Endothelial cell of umbilical vein (primary cell): Measurements from ENCODE around the gene RIT2. TPM values are rescaled to one million over a fixed set of nuclear protein-coding genes. Genes with fewer than 3 reads are reported as not detected.

ENCODE experiments used
- BruUV-seq: library from RNA; stranded (reverse); fragments of 400-500 nt; replicated peaks from 2 replicates; lab custom pipeline; 2021; lab: Mats Ljungman, UMichigan
- CTCF ChIA-PET: fragments of 300-600, 350-600 bp; sonication (Branson Sonifier 250); formaldehyde crosslinking; loops from one replicate; lab custom pipeline; 2021; ENCODE audit warnings: antibody characterized with exemption, inconsistent platforms; lab: Charles Lee
- POLR2A ChIA-PET: fragments of 300-600, 350-600 bp; sonication (Branson Sonifier 250); formaldehyde crosslinking; loops from one replicate; lab custom pipeline; 2021; ENCODE audit warnings: antibody characterized with exemption, inconsistent platforms; lab: Charles Lee
- DNase-seq: peaks from one replicate; pipeline ENCODE4 v3.0.0-alpha.2; 2011; ENCODE audit warnings: low read depth, low spot score
- FAIRE-seq: peaks from 2 replicates; lab custom pipeline; 2011; peaks lifted over from hg19 to GRCh38; lab: Jason Lieb, UNC
- H2AFZ ChIP-seq: 2 replicates; pipeline ENCODE4 v1.6.0; 2012; ENCODE audit warnings: low read depth, low read length, control low read depth, inconsistent platforms
- H3K27ac ChIP-seq: 2 replicates; pipeline ENCODE4 v1.5.1; 2011; ENCODE audit warnings: low read depth, mild to moderate bottlenecking, control low read depth, low read length, moderate library complexity; ENCODE audit not compliant: insufficient read depth
- H3K27me3 ChIP-seq, 2 experiments: 2 replicates each; pipeline versions ENCODE4 v1.6.0 to v1.6.1; 2011; ENCODE audit warnings: low read length in 2 of 2, mixed read lengths in 1 of 2; ENCODE audit not compliant: control insufficient read depth in 2 of 2, insufficient read depth in 2 of 2
- H3K36me3 ChIP-seq, 2 experiments: 2 replicates in 1 of 2; 3 replicates in 1 of 2; pipeline ENCODE4 v1.5.1; 2011; ENCODE audit warnings: low read length in 2 of 2, mild to moderate bottlenecking in 1 of 2, moderate library complexity in 1 of 2; ENCODE audit not compliant: control insufficient read depth in 2 of 2, insufficient read depth in 2 of 2; ENCODE audit errors: extremely low read depth in 1 of 2
- H3K4me1 ChIP-seq: 3 replicates; pipeline ENCODE4 v1.5.1; 2011; ENCODE audit warnings: mild to moderate bottlenecking, low read length; ENCODE audit not compliant: control insufficient read depth, insufficient read depth; ENCODE audit errors: extremely low read depth
- H3K4me2 ChIP-seq: 2 replicates; pipeline ENCODE4 v1.6.1; 2011; ENCODE audit warnings: low read length, control low read depth, mixed read lengths; ENCODE audit not compliant: insufficient read depth
- H3K4me3 ChIP-seq, 3 experiments: fragments of 200-600 bp in 1 of 3; sonication (generic), shearing (Covaris generic) in 1 of 3; replicated peaks in 1 of 3; 2 replicates each; pipeline ENCODE4 v1.5.1; 2011 to 2016; ENCODE audit warnings: control low read depth in 3 of 3, low read length in 3 of 3, mild to moderate bottlenecking in 2 of 3, inconsistent platforms in 1 of 3, low read depth in 1 of 3, moderate library complexity in 1 of 3; ENCODE audit not compliant: insufficient read depth in 1 of 3
- H3K79me2 ChIP-seq: 2 replicates; pipeline ENCODE4 v1.6.0; 2012; ENCODE audit warnings: low read length, inconsistent platforms; ENCODE audit not compliant: control insufficient read depth, insufficient read depth
- H3K9ac ChIP-seq: replicated peaks from 2 replicates; pipeline ENCODE3; 2011; ENCODE audit warnings: low read length, control low read depth; ENCODE audit not compliant: insufficient read depth; ENCODE audit errors: extremely low read depth
- H3K9me1 ChIP-seq: replicated peaks from 3 replicates; pipeline ENCODE4 v1.6.0; 2011; ENCODE audit warnings: mild to moderate bottlenecking, low read length; ENCODE audit not compliant: control insufficient read depth, insufficient read depth; ENCODE audit errors: extremely low read depth
- H3K9me3 ChIP-seq: replicated peaks from 2 replicates; pipeline ENCODE4 v1.5.1; 2012; ENCODE audit warnings: low read length, inconsistent platforms; ENCODE audit not compliant: control insufficient read depth, insufficient read depth
- H4K20me1 ChIP-seq: replicated peaks from 2 replicates; pipeline ENCODE3; 2011; ENCODE audit warnings: mild to moderate bottlenecking, low read length; ENCODE audit not compliant: control insufficient read depth, insufficient read depth; ENCODE audit errors: extremely low read depth
- CTCF ChIP-seq, 2 donors: IDR thresholded peaks; 1 replicate in 1 of 2; 2 replicates in 1 of 2; pipeline ENCODE4 v1.5.1; 2011; ENCODE audit warnings: low read length in 2 of 2, mild to moderate bottlenecking in 2 of 2, moderate library complexity in 2 of 2, control low read depth in 1 of 2, inconsistent platforms in 1 of 2, low read depth in 1 of 2; ENCODE audit not compliant: insufficient read depth in 1 of 2; ENCODE audit errors: extremely low read depth in 1 of 2
- EZH2 ChIP-seq: IDR thresholded peaks from 2 replicates; pipeline ENCODE4 v1.6.1; 2012; ENCODE audit warnings: borderline replicate concordance, low read depth, mild to moderate bottlenecking, moderate library complexity, low read length, inconsistent platforms; ENCODE audit not compliant: severe bottlenecking
- FOS ChIP-seq: IDR thresholded peaks from 2 replicates; pipeline ENCODE4 v1.6.1; 2011; ENCODE audit warnings: mild to moderate bottlenecking, low read length, moderate library complexity, borderline replicate concordance; ENCODE audit not compliant: insufficient read depth
- GATA2 ChIP-seq: IDR thresholded peaks from 2 replicates; pipeline ENCODE4 v1.7.0; 2011; ENCODE audit warnings: low read depth, mild to moderate bottlenecking, moderate library complexity, mixed read lengths, low read length; ENCODE audit not compliant: insufficient read length, insufficient read depth
- JUN ChIP-seq: IDR thresholded peaks from 2 replicates; pipeline ENCODE4 v1.6.1; 2011; ENCODE audit warnings: borderline replicate concordance, low read depth; ENCODE audit not compliant: insufficient read length, insufficient read depth
- MYC ChIP-seq: IDR thresholded peaks from one replicate; pipeline ENCODE4 v1.6.1; 2011; ENCODE audit warnings: mild to moderate bottlenecking, low read depth, low read length
- POLR2A ChIP-seq: IDR thresholded peaks from 2 replicates; pipeline ENCODE4 v1.6.1; 2012; ENCODE audit warnings: low read depth, mild to moderate bottlenecking, control low read depth, low read length
- POLR2AphosphoS5 ChIP-seq: IDR thresholded peaks from 2 replicates; pipeline ENCODE4 v1.6.1; 2012; ENCODE audit warnings: low read depth, mild to moderate bottlenecking, control low read depth, low read length, moderate library complexity; ENCODE audit not compliant: insufficient read depth
- dilution Hi-C: fragments of 300-500 bp; cut with MboI; formaldehyde crosslinking; loops from one replicate; pipeline ENCODE4 v1.15.0; 2019; ENCODE audit warnings: low sequenced_read_pairs; ENCODE audit not compliant: extremely low pct_ligation_motif_present
- intact Hi-C: fragments of 100-400 bp; cut with micrococcal nuclease; formaldehyde crosslinking; loops from one replicate; pipeline ENCODE4 v1.10.0; 2022
- polyA plus RNA-seq, 4 experiments: library from polyadenylated mRNA; depleted of rRNA in 3 of 4; stranded (reverse) in 3 of 4; unstranded in 1 of 4; fragments of >200 nt; gene quantifications; 2 replicates each; pipeline versions ENCODE4 v1.2.1 to v1.2.3, GENCODE V29; 2011 to 2012; ENCODE audit warnings: missing spikeins in 1 of 4
- total RNA-seq: library from RNA; stranded (reverse); gene quantifications from 2 replicates; pipeline ENCODE4 v1.2.3, GENCODE V29; 2021
- TF ChIP-seq, protein P1 (sequence below): IDR thresholded peaks from 2 replicates; pipeline ENCODE4 v1.6.1; 2011; ENCODE audit not compliant: insufficient read depth, insufficient read length

Gene RIT2
- total and polyA plus RNA-seq, 2 donors (not counting 3 experiments of a cell fraction or from before 2014, with no cell fraction given) = not detected

DNA sequence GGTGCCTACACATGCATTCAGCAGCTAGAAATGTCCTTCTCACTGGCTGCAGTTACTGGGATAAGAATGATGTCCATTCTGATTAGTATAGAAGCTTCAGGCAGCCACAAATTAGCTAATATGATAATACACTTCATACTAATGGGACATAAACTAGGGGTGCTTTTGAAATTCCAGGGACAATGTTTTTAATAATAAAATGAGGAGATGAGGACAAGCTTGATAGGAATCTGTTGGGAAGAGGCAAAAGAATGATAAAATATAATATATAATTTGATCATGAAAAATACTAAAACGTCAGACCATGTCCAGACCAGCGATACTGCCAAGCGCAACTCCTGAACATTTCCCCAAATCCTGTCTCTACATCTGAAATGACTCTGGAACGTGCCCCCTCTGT, 157.1 kb downstream of the RIT2 start:
- CTCF ChIA-PET = no interaction called here
- H3K9me1 ChIP-seq = no peaks in the 10 kb centered on the region
- H3K4me3 ChIP-seq = no peak overlapping the region
- intact Hi-C loops (no loop called here), dilution Hi-C loops (no loop called here)
- no TSS peak for BruUV-seq
- no peaks in the 10 kb centered on the region for H3K36me3 ChIP-seq
- TF ChIP-seq JUN (no peak), GATA2 (no peak)
- TF ChIP-seq, protein P1, sequence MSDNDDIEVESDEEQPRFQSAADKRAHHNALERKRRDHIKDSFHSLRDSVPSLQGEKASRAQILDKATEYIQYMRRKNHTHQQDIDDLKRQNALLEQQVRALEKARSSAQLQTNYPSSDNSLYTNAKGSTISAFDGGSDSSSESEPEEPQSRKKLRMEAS = no peak
- H3K27ac ChIP-seq = no peak overlapping the region
- H3K27me3 ChIP-seq = no peaks in the 10 kb centered on the region
- no peak for DNase-seq
- no peaks in the 10 kb centered on the region for H3K79me2 ChIP-seq
- no peaks in the 10 kb centered on the region for H3K4me1 ChIP-seq
- POLR2A ChIA-PET = no interaction called here
- no peak overlapping the region for H2AFZ ChIP-seq
- H3K9ac ChIP-seq = no peak overlapping the region
- no peak overlapping the region for H3K4me2 ChIP-seq
- no peaks in the 10 kb centered on the region for H4K20me1 ChIP-seq
- no peak for FAIRE-seq
- H3K9me3 ChIP-seq = no peaks in the 10 kb centered on the region

DNA sequence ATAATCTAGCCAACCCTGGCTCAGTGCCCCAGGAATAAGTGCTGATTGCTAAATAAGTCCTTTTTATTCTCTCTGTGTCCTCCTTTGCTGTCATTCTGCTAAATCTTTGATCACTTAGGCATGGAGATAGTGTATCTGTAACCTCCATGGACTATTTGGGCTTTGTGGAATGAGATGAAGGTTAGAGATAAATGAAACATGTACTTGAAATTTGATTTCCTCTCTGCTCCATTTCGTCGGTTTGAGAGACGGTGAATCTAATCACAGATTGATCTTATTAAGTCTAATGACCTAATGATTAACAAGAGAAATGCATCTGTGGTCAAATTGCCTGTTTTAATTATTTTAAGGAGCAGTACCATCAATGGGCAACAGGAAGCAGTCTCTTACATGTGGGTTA, 159.2 kb downstream of the RIT2 start:
- Histone ChIP-seq H3K4me2 (no peak overlapping the region), H3K27ac (no peak overlapping the region), H3K27me3 (no peaks in the 10 kb centered on the region), H3K9me3 (no peaks in the 10 kb centered on the region), H3K36me3 (no peaks in the 10 kb centered on the region), H3K9me1 (no peaks in the 10 kb centered on the region), H3K4me3 (no peak overlapping the region), H3K9ac (no peak overlapping the region), H3K4me1 (no peaks in the 10 kb centered on the region), H2AFZ (no peak overlapping the region), H3K79me2 (no peaks in the 10 kb centered on the region), H4K20me1 (no peaks in the 10 kb centered on the region)
- no peak for FAIRE-seq
- DNase-seq = no peak
- ChIA-PET POLR2A (no interaction called here), CTCF (no interaction called here)
- no TSS peak for BruUV-seq
- TF ChIP-seq MYC (no peak), EZH2 (no peak), POLR2A (no peak), GATA2 (no peak), POLR2AphosphoS5 (no peak), JUN (no peak), CTCF (IDR thresholded peaks at IDR 0.05; ENCODE audit: extremely low read depth in 1 of 2, insufficient read depth in 1 of 2, low read depth in 1 of 2, low read length in 2 of 2) (no peak), FOS (no peak)
- TF ChIP-seq, protein P1 = no peak
- dilution Hi-C loops (no loop called here), intact Hi-C loops (no loop called here)
